ENCODE measurements around the gene AGBL1. TPM values are rescaled to one million over a fixed set of nuclear protein-coding genes. Genes with fewer than 3 reads are reported as not detected.

The AGBL1 gene
- total and polyA plus RNA-seq, 7 donors = 0.96 to 34.8 (median 6.6) TPM

DNA sequence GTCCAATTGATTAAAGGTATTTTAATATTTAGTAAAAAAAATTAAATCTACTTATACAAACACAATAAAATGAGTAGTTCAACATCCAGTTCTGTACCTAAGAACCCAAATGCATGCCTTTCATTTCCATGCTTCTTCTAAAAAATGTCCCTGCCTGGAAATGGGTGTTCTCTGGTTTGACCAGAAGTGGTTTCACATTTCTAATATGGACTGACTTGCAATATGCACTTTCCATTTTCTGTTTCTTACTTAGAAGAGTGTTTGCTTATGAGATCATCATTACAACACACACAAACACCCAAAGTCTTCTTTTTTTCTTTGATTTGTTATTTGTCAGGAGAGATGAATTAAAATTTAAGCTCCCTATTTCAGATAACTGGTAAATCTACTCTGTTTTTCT lies 879.6 kb downstream of the AGBL1 start:
- Histone ChIP-seq H3K4me3 (no peak overlapping the region), H3K27ac (no peak overlapping the region), H3K4me1 (no peaks in the 10 kb centered on the region), H3K9me3 (no peaks in the 10 kb centered on the region), H3K27me3 (ENCODE audit: insufficient read depth in 3 of 3, low read length in 2 of 3) (no peaks in the 10 kb centered on the region), H3K36me3 (ENCODE audit: insufficient read depth in 1 of 2, low read depth in 1 of 2) (no peaks in the 10 kb centered on the region)
- no peak for TF ChIP-seq CTCF (IDR thresholded peaks at IDR 0.05)
- ATAC-seq (no peak), DNase-seq (no peak)
- intact Hi-C loops (cut with DNase I) = no loop called here

- intact Hi-C loops (cut with DNase I) = loop anchor here in 1 of 2 donors (5.0 kb wide), 1 partner anchor 614 kb away; no protein-coding TSS in a partner anchor
- WGBS, 3 donors = 81 to 92% (median 84%) methylated on average over 3 of the region's 3 CpGs
Measured at GRCh38 chr15:86961669-86962068, 882.0 kb downstream of the AGBL1 start.

GRCh38 chr15:86964271-86964670 lies 884.6 kb downstream of the AGBL1 start:
- Histone ChIP-seq H3K4me1 (no peaks in the 10 kb centered on the region), H3K4me3 (no peak overlapping the region), H3K9me3 (no peaks in the 10 kb centered on the region), H3K27ac (no peak overlapping the region), H3K36me3 (ENCODE audit: insufficient read depth in 1 of 2, low read depth in 1 of 2) (no peaks in the 10 kb centered on the region), H3K27me3 (ENCODE audit: insufficient read depth in 3 of 3, low read length in 2 of 3) (no peaks in the 10 kb centered on the region)
- intact Hi-C loops (cut with DNase I) = loop anchor here in 1 of 2 donors (5.0 kb wide), 1 partner anchor 617 kb away; no protein-coding TSS in a partner anchor
- no peak for TF ChIP-seq CTCF (IDR thresholded peaks at IDR 0.05)
- ATAC-seq = no peak
- WGBS, 3 donors = 58 to 72% (median 58%) methylated on average over 1 of the region's 1 CpG
- no peak for DNase-seq

More at GRCh38 chr15:86961669-86962068, 882.0 kb downstream of the AGBL1 start:
- Histone ChIP-seq H3K27me3 (ENCODE audit: insufficient read depth in 3 of 3, low read length in 2 of 3) (no peaks in the 10 kb centered on the region), H3K36me3 (ENCODE audit: insufficient read depth in 1 of 2, low read depth in 1 of 2) (no peaks in the 10 kb centered on the region), H3K27ac (no peak overlapping the region), H3K4me1 (no peaks in the 10 kb centered on the region), H3K9me3 (no peaks in the 10 kb centered on the region), H3K4me3 (no peak overlapping the region)
- ATAC-seq (no peak), DNase-seq (no peak)
- no peak for TF ChIP-seq CTCF (IDR thresholded peaks at IDR 0.05)

GRCh38 chr15:86968244-86968643 lies 888.6 kb downstream of the AGBL1 start:
- no peak overlapping the region for H3K27ac ChIP-seq
- no peaks in the 10 kb centered on the region for H3K4me1 ChIP-seq
- ATAC-seq = no peak
- H3K36me3 ChIP-seq (ENCODE audit: insufficient read depth in 1 of 2, low read depth in 1 of 2) = no peaks in the 10 kb centered on the region
- TF ChIP-seq CTCF (IDR thresholded peaks at IDR 0.05) = no peak
- no peaks in the 10 kb centered on the region for H3K27me3 ChIP-seq (ENCODE audit: insufficient read depth in 3 of 3, low read length in 2 of 3)
- WGBS, 3 donors = 66 to 73% (median 68%) methylated on average over 4 of the region's 4 CpGs
- no peaks in the 10 kb centered on the region for H3K9me3 ChIP-seq
- no peak for DNase-seq
- intact Hi-C loops (cut with DNase I) = no loop called here
- no peak overlapping the region for H3K4me3 ChIP-seq

DNA sequence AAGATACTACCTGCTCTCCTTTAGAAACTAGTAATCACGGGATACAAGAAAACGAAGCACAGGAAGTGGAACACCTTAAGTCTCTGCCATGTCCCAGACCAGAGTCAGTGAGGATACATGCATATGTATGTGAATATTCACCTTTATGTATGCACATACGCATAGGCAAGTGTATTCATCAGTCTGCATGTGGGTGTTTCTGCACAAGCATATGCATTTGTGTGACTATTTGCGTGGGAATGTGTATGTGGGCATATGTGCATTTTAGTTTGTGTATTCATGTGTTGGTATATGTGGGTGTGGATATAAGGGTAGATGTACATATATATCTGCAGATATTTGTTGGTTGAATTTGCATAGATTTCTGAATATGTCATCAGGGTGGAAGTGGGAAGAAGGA lies 889.7 kb downstream of the AGBL1 start:
- Histone ChIP-seq H3K36me3 (ENCODE audit: insufficient read depth in 1 of 2, low read depth in 1 of 2) (no peaks in the 10 kb centered on the region), H3K4me1 (no peaks in the 10 kb centered on the region), H3K27ac (no peak overlapping the region), H3K9me3 (no peaks in the 10 kb centered on the region), H3K4me3 (no peak overlapping the region), H3K27me3 (ENCODE audit: insufficient read depth in 3 of 3, low read length in 2 of 3) (no peaks in the 10 kb centered on the region)
- no peak for TF ChIP-seq CTCF (IDR thresholded peaks at IDR 0.05)
- ATAC-seq (no peak), DNase-seq (no peak)
- intact Hi-C loops (cut with DNase I) = no loop called here
- WGBS, 3 donors = 87 to 91% (median 89%) methylated on average over 4 of the region's 4 CpGs

All from psoas muscle (tissue), 8 donors.